ENCODE measurements around the gene C19orf67. TPM values are rescaled to one million over a fixed set of nuclear protein-coding genes. Genes with fewer than 3 reads are reported as not detected.

C19orf67 gene
- total RNA-seq, 1 experiment from 2014 or later, result 0.28 TPM

DNA sequence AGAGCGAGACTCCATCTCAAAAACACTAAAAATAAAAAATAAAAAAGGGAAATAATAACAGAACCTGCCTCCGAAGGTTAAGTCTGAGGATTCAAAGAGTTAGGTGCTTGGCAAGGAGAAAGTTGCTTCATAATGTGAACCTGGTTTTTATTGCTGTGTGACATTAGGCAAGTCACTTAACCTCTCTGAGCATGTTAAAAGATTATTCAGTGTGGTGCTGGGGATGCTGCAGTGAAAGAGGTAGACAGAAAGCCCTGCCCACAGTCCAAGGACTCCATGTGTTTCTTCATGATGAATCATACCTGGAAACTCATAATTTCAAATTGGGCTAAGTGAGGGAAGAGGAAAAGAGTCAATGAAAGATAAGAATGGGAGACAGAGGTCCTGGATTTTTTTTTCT is 51.6 kb downstream of the C19orf67 start:
- no peak overlapping the region for H3K4me3 ChIP-seq (ENCODE audit: low read depth in 2 of 2, low read length in 2 of 2)
- BruUV-seq (replicated peaks), result no TSS peak
- TF ChIP-seq, protein P1, sequence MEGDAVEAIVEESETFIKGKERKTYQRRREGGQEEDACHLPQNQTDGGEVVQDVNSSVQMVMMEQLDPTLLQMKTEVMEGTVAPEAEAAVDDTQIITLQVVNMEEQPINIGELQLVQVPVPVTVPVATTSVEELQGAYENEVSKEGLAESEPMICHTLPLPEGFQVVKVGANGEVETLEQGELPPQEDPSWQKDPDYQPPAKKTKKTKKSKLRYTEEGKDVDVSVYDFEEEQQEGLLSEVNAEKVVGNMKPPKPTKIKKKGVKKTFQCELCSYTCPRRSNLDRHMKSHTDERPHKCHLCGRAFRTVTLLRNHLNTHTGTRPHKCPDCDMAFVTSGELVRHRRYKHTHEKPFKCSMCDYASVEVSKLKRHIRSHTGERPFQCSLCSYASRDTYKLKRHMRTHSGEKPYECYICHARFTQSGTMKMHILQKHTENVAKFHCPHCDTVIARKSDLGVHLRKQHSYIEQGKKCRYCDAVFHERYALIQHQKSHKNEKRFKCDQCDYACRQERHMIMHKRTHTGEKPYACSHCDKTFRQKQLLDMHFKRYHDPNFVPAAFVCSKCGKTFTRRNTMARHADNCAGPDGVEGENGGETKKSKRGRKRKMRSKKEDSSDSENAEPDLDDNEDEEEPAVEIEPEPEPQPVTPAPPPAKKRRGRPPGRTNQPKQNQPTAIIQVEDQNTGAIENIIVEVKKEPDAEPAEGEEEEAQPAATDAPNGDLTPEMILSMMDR (IDR thresholded peaks at IDR 0.05), result no peak
- TF ChIP-seq TCF7L2 (IDR thresholded peaks at IDR 0.05; ENCODE audit: low read depth, low read length), result no peak
- TF ChIP-seq, protein P2, sequence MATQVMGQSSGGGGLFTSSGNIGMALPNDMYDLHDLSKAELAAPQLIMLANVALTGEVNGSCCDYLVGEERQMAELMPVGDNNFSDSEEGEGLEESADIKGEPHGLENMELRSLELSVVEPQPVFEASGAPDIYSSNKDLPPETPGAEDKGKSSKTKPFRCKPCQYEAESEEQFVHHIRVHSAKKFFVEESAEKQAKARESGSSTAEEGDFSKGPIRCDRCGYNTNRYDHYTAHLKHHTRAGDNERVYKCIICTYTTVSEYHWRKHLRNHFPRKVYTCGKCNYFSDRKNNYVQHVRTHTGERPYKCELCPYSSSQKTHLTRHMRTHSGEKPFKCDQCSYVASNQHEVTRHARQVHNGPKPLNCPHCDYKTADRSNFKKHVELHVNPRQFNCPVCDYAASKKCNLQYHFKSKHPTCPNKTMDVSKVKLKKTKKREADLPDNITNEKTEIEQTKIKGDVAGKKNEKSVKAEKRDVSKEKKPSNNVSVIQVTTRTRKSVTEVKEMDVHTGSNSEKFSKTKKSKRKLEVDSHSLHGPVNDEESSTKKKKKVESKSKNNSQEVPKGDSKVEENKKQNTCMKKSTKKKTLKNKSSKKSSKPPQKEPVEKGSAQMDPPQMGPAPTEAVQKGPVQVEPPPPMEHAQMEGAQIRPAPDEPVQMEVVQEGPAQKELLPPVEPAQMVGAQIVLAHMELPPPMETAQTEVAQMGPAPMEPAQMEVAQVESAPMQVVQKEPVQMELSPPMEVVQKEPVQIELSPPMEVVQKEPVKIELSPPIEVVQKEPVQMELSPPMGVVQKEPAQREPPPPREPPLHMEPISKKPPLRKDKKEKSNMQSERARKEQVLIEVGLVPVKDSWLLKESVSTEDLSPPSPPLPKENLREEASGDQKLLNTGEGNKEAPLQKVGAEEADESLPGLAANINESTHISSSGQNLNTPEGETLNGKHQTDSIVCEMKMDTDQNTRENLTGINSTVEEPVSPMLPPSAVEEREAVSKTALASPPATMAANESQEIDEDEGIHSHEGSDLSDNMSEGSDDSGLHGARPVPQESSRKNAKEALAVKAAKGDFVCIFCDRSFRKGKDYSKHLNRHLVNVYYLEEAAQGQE (IDR thresholded peaks at IDR 0.05; ENCODE audit: insufficient read depth in 1 of 2, low read depth in 2 of 2, low read length in 1 of 2), result no peak
- no peak for TF ChIP-seq POLR2AphosphoS5 (IDR thresholded peaks at IDR 0.05; ENCODE audit: low read depth, low read length)
- TF ChIP-seq SIN3A (IDR thresholded peaks at IDR 0.05; ENCODE audit: borderline replicate concordance, insufficient read depth, low read depth, low read length), result no peak
- H3K27me3 ChIP-seq (ENCODE audit: control insufficient read depth, insufficient read depth, low read length), result no peaks in the 10 kb centered on the region
- no peak for DNase-seq (ENCODE audit: low read depth, low spot score)
- ChIA-PET POLR2A (no interaction called here), CTCF (no interaction called here)
- H3K4me1 ChIP-seq (ENCODE audit: control insufficient read depth, insufficient read depth, low read length), result no peaks in the 10 kb centered on the region
- H3K9me3 ChIP-seq (ENCODE audit: control insufficient read depth, insufficient read depth, low read depth, low read length), result no peaks in the 10 kb centered on the region
- no peak for ATAC-seq
- in situ Hi-C loops (cut with HindIII; ENCODE audit: low pct_unique_long_range_greater_than_20kb, low sequenced_read_pairs), result no loop called here
- H3K36me3 ChIP-seq (ENCODE audit: control insufficient read depth, insufficient read depth, low read length), result no peaks in the 10 kb centered on the region; the same call in 1 of the 2 replicates
- H3K27ac ChIP-seq (ENCODE audit: low read length), result no peak overlapping the region
- intact Hi-C loops (cut with micrococcal nuclease; ENCODE audit: unreplicated experiment), result no loop called here

GRCh38 chr19:14031719-14032480 is 53.7 kb downstream of the C19orf67 start, which contains the start of gene IL27RA:
Gene IL27RA (plus strand): TSS chr19:14031762. CDS start chr19:14031873, 111 bp downstream.
- DNase-seq (ENCODE audit: low read depth, low spot score) (no peak), ATAC-seq (peak; percentile 89)
- ChIA-PET CTCF (interaction anchor here (0.6 to 2.3 kb wide), 3 partner anchors 11 to 56 kb away, joined by 3 to 9 read pairs (median 3); no protein-coding TSS in a partner anchor), POLR2A (no interaction called here)
- Histone ChIP-seq H3K27ac (ENCODE audit: low read length) (peak within 1 kb of the TSS; percentile 68), H3K4me1 (ENCODE audit: control insufficient read depth, insufficient read depth, low read length) (no peaks in the 10 kb centered on the region), H3K27me3 (ENCODE audit: control insufficient read depth, insufficient read depth, low read length) (no peaks in the 10 kb centered on the region), H3K9me3 (ENCODE audit: control insufficient read depth, insufficient read depth, low read depth, low read length) (no peaks in the 10 kb centered on the region), H3K36me3 (ENCODE audit: control insufficient read depth, insufficient read depth, low read length) (no peaks in the 10 kb centered on the region; the same call in 1 of the 2 replicates), H3K4me3 (ENCODE audit: low read depth in 2 of 2, low read length in 2 of 2) (peak within 1 kb of the TSS; percentile 57 to 60)
- no peak for TF ChIP-seq TCF7L2 (IDR thresholded peaks at IDR 0.05; ENCODE audit: low read depth, low read length)
- TF ChIP-seq, protein P1 (IDR thresholded peaks at IDR 0.05), result peak; percentile 82
- intact Hi-C loops (cut with micrococcal nuclease; ENCODE audit: unreplicated experiment), result no loop called here
- no TSS peak for BruUV-seq (replicated peaks)
- in situ Hi-C loops (cut with HindIII; ENCODE audit: low pct_unique_long_range_greater_than_20kb, low sequenced_read_pairs), result no loop called here

Other genes starting within 250 kb of the C19orf67 start
- 0.33 TPM for gene NANOS3, start 208.6 kb downstream of the C19orf67 start, total RNA-seq (2021; ENCODE audit: unreplicated experiment)
- 6.5 TPM for gene BRME1, start 179.7 kb downstream of the C19orf67 start, total RNA-seq (2021; ENCODE audit: unreplicated experiment)
- 28.0 TPM for gene CC2D1A, start 179.6 kb downstream of the C19orf67 start, total RNA-seq (2021; ENCODE audit: unreplicated experiment)
- gene PODNL1, start 147.4 kb downstream of the C19orf67 start, total RNA-seq (2021; ENCODE audit: unreplicated experiment), result 1.4 TPM
- gene DCAF15, start 133.3 kb downstream of the C19orf67 start, total RNA-seq (2021; ENCODE audit: unreplicated experiment), result 38.8 TPM
- gene RFX1, start 79.5 kb downstream of the C19orf67 start, total RNA-seq (2021; ENCODE audit: unreplicated experiment), result 15.2 TPM
- gene RLN3, start 57.6 kb downstream of the C19orf67 start, total RNA-seq (2021; ENCODE audit: unreplicated experiment), result not detected
- gene IL27RA, start 54.0 kb downstream of the C19orf67 start, total RNA-seq (2021; ENCODE audit: unreplicated experiment), result 10.2 TPM
- gene PALM3, start 23.7 kb downstream of the C19orf67 start, total RNA-seq (2021; ENCODE audit: unreplicated experiment), result 0.54 TPM
- gene MISP3, start 13.0 kb downstream of the C19orf67 start, total RNA-seq (2021; ENCODE audit: unreplicated experiment), result 1.5 TPM
- 82.0 TPM for gene SAMD1, start 5.0 kb upstream of the C19orf67 start, total RNA-seq (2021; ENCODE audit: unreplicated experiment)
- 70.8 TPM for gene PRKACA, start 32.0 kb upstream of the C19orf67 start, total RNA-seq (2021; ENCODE audit: unreplicated experiment)
- gene ASF1B, start 50.8 kb upstream of the C19orf67 start, total RNA-seq (2021; ENCODE audit: unreplicated experiment), result 35.4 TPM
- 37.7 TPM for gene ADGRL1, start 120.4 kb upstream of the C19orf67 start, total RNA-seq (2021; ENCODE audit: unreplicated experiment)

All from Panc1 (cell line).